GM21515 (cell line): ENCODE results near the gene PIK3C3.
"Not testable (repeated sequence)": the region's sequence is repeated elsewhere in the genome, so short reads cannot be mapped to it uniquely, and the experiment has no call there.

ENCODE experiments used
- ATAC-seq: cut with Tn5 transposase; IDR thresholded peaks from one replicate; pipeline ENCODE4 v1.9.1; 2021; ENCODE audit not compliant: unreplicated experiment

PIK3C3 gene

DNA sequence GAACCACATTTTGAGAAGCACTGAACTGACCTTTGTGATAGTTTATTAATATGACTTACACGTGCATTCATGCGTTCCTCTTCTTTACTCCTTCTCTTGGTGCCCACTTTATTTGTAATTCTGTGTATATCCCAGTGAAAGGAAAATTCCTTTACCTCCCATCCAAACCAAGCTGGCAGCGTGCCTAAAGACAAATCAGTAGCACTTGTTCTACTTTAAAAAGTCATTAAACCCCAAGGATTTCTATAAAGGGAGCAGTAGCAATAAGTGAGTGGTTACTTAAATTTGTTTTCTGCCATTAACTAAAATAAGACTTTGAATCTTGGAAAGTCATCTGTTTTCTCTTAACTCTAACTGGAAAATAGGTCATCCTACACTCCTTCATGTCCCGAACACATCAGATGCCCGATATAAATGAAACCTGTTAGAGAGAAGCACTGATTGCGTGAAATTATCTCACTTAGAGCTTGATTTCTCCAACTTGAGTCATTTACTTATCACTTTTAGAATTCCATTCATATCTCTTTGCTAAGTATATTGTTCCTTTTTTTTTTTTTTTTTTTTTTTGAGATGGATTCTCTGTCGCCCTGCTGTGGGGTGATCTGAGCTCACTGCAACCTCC, 10.7 kb downstream of the PIK3C3 start:
- ATAC-seq = no peak

GRCh38 chr18:41966943-41967342, 11.9 kb downstream of the PIK3C3 start:
- ATAC-seq = no peak

GRCh38 chr18:41967680-41968079, 12.6 kb downstream of the PIK3C3 start:
- no peak for ATAC-seq

- no peak for ATAC-seq
These were observed 14.8 kb downstream of the PIK3C3 start for GRCh38 chr18:41969881-41970280.

DNA sequence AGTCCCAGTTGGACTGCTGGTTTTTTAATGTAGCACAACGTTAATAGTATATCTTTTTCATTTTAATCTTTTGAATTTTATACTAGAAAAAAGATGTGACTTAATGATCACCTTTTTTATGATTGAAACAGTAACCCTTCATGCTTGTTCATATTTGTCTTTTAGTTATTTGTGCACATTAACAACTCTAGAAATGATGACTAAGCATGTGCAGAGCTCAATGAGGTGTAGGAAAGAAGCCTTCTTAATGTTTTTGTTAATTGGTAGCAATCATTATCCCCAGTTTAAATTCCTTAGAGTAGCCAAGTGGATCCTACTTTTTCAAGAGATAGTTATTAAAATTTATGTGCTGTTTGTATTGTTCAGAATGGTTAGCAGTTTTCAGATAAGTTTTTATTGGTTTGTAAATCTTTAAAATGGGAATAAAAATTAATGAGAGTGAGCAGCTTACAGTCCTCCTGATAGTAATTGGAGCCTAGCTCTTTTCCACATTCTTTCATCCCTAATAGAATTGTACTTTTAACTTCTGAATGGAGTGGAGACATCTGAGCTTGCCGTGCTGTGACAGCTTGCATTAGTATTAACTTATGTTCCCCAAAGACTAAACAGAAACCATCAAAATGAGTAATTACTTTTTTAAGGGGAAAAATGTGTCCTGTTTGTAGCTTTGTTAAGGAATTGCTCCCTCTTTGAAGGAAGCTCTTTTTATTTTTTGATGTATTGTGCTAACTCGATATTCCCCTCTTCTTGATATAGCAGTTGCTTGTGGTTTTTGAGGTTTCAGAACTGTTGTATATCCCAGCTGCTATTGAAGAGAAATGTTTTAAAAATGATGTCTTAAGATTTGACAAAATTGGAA, 17.3 kb downstream of the PIK3C3 start:
- ATAC-seq = no peak

DNA sequence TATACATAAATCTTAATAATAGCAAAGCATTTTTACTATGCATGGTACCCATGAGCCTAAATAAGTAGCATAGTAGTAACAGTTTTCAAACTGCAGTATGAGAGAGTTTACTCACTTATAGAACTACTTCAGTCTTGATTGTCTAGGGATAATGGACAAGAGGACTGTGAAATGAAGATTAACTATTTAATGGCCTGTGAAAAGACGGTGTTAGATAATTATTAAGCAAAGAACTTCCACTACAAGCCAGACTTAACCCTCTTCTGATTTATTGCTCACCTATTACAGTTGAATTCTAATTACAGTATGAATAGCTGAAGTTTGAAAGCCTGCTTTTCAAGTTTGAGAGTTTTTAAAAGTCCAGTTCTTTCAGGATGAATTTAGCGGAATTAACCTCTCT, 18.9 kb downstream of the PIK3C3 start:
- no peak for ATAC-seq

DNA sequence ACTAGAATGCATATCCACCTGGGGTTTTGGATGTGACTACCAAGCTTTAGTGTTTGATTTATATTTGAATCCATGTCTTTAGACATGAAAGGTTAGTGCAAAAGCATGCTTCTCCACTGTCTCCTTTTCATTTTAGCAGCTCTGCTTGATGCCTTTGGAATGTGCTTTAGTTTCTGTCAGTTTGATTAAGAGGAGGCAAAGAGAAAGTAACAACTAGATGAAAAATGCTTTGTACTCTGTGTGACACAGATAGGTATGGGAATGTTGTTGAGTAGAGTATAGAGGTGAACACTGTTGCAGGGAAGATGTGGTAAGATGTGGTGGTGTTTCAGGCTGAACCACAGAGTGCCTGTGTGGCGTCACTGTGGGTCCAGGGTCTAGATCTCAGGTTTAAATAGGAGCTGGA, 19.8 kb downstream of the PIK3C3 start:
- ATAC-seq = no peak

GRCh38 chr18:41975284-41975683, 20.2 kb downstream of the PIK3C3 start:
- ATAC-seq = no peak

- ATAC-seq = no peak
These were observed 22.2 kb downstream of the PIK3C3 start for GRCh38 chr18:41977233-41977632.

DNA sequence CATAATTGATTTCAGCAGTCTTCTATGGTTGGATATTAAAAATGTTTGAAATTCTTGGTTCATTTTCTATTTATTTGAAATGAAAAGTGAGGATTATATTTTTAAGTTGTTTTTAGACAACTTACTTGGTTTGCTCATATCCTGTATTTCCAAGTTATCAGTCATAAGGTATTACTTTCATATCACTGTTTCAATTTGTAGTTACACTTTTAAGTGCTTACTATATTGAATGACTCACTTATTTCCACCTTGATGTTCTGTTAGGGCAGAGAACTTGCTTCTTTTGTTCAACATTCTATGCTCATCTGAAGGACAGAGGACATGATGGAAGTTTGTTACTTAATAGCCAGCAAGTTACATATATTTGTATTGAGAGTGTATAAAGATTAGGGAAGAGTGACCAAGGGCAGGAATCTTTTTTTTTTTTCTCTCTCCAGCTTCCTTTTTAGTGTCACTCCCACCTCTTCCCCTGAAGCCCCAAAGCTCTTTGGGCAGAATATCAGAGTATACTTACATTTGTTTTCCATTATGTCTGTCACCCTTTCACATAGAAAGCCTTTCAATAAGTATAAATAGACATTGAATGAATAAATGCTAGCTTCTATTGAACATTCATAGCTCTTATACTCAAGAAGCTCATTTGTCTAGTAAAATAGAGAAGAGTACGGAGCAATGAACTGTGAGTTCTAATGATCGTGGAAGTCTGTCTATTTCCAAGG, 28.1 kb downstream of the PIK3C3 start:
- ATAC-seq = peak; percentile 89

DNA sequence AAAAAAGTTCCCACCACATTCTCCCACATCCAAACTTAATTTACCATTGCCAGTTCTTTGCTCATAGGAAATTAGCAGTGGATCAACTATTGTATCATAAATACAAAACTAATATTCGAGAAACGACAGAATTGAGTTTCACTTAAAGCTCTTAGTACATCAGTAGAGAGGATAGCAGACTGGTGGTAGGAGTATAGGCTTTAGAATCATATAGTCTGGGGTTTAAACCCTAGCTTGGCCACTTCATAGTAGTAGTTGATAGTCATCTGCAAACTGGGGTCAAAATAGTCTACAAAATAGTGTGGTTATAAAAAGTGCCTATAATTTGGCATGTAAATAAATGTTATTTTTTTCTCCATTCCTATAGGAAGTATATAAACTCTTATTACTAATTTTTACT, 30.9 kb downstream of the PIK3C3 start:
- no peak for ATAC-seq

DNA sequence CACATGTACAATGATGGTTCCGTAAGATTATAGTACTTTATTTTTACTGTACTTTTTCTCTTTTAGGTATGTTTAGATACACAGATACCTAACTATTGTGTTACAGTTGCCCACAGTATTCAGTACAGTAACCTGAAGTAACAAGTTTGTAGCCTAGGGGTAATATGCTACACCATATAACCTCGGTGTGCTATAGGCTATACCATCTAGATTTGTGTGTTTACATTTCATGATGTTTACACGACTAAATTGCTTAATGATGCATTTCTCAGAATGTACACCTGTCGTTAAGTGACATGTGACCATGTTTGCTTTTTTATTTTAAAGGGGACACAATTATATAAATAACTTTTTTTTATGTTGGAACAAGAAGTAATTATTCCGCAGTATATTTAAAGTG, 34.5 kb downstream of the PIK3C3 start:
- ATAC-seq = no peak

GRCh38 chr18:41992066-41992465, 37.0 kb downstream of the PIK3C3 start:
- ATAC-seq = peak; percentile 62

GRCh38 chr18:41992703-41993102, 37.7 kb downstream of the PIK3C3 start:
- no peak for ATAC-seq

GRCh38 chr18:41993151-41993550, 38.1 kb downstream of the PIK3C3 start:
- ATAC-seq = no peak

- no peak for ATAC-seq
These were observed 41.0 kb downstream of the PIK3C3 start for GRCh38 chr18:41996020-41996419.

- ATAC-seq = no peak
These were observed 44.7 kb downstream of the PIK3C3 start for GRCh38 chr18:41999751-42000150.

DNA sequence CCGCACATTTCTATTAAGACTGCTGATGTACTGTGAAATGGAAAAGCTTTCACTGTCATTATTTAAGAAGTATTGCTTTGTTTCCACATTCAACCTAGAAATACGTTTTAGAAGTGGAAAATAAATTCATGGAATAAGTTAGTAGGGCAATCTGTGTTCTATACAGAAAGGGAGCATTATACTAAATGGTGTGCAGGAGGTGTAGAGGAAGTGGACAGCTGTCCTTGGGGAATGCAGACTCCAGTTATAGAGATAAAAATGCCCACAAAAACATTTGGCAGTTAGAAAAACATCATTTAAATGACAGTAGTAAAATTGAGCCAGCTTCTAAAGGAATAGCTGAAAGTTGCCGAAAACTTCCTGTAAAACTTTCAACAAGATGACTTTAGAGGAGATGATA, 46.8 kb downstream of the PIK3C3 start:
- ATAC-seq = no peak

DNA sequence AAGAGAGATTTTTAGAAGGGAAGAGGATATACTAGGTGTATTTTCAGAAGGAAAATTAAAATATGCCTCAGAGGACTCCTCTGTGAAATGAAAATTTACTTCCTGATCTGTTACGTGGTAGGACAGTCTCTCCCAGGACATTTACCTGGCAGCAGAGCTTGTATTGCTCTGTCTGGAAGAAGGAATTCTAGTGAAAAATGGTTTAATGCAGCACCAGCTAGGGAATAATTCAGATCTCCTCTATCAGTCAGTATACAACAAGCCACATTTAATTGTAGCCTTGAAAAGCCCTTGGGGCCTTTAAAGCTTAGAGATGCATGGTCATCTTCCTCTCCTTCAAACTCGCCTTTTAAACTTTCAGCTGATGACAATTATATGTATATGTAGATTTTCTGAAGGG, 49.6 kb downstream of the PIK3C3 start:
- no peak for ATAC-seq

DNA sequence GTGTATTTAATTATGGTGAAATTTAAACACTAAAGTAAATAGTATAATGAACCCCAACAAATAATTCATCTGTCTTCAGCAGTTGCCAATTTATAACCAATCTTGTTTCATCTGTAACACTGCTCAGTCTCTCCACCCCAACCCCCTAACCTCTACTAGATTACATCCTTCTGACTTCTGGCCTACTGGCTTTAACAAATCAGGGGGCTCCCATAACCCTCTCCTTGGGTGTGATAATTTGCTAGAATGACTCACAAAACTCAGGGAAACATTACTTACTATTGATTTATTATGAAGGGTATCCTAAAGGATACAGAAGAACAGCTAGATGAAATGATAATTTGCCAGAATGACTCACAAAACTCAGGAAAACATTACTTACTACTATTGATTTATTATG, 50.7 kb downstream of the PIK3C3 start:
- ATAC-seq = no peak

- ATAC-seq = not testable (repeated sequence)
These were observed 54.4 kb downstream of the PIK3C3 start for GRCh38 chr18:42009457-42009856.

DNA sequence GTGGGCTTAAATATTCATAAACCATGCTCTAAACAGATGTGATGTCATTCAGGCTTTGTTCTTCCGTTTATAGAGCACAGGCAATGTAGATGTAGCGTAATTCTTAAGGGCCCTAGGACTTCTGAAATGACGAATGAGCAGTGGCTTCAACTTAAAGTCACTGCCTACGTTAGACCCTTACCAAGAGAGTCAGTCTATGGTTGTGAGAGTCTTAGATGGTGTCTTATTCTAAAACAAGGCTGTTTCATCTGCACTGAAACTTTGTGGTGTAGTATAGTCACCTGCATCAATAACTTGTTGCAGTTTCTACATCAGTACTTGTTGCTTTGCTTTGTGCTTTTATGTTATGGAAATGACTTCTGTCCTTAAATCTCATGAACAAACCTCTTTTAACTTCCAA, 56.0 kb downstream of the PIK3C3 start:
- ATAC-seq = peak; percentile 100
